RWPE1 (cell line): ENCODE data around the gene GRIK4.

ENCODE experiments used
- CTCF ChIA-PET: fragments of 350-600 bp; sonication (Branson Sonifier 250); formaldehyde crosslinking; extraction: SDS; loops from one replicate; lab custom pipeline; 2021; lab: Yijun Ruan, JAX
- POLR2A ChIA-PET: fragments of 400-600 bp; formaldehyde crosslinking; extraction: SDS; loops from one replicate; lab custom pipeline; 2020; ENCODE audit warnings: antibody characterized with exemption; ENCODE audit not compliant: low non-redundant PET; lab: Yijun Ruan, JAX
- DNase-seq: peaks from one replicate; pipeline ENCODE4 v3.0.0; 2012; ENCODE audit warnings: low spot score
- H3K27ac ChIP-seq: fragments of 450-650 bp; 2 replicates; pipeline ENCODE4 v1.5.1; 2017
- CTCF ChIP-seq: fragments of 450-650 bp; conservative IDR thresholded peaks from 2 replicates; pipeline ENCODE4 v1.5.1; 2017; ENCODE audit warnings: low read depth, mild to moderate bottlenecking

GRIK4 gene

GRCh38 chr11:120738516-120739046 is 227.0 kb downstream of the GRIK4 start:
- no peak for DNase-seq
- ChIA-PET POLR2A (no interaction called here), CTCF (no interaction called here)
- TF ChIP-seq CTCF = no peak
- no peak overlapping the region for H3K27ac ChIP-seq

- TF ChIP-seq CTCF = no peak
- no peak for DNase-seq
- CTCF ChIA-PET = no interaction called here
- POLR2A ChIA-PET = no interaction called here
- no peak overlapping the region for H3K27ac ChIP-seq
Measured at GRCh38 chr11:120739780-120740179, 228.2 kb downstream of the GRIK4 start.

- no peak for DNase-seq
- H3K27ac ChIP-seq = no peak overlapping the region
- POLR2A ChIA-PET = no interaction called here
- no peak for TF ChIP-seq CTCF
- CTCF ChIA-PET = no interaction called here
Measured at GRCh38 chr11:120740380-120740779, 228.8 kb downstream of the GRIK4 start.

GRCh38 chr11:120744016-120744994 is 232.8 kb downstream of the GRIK4 start:
- no peak overlapping the region for H3K27ac ChIP-seq
- CTCF ChIA-PET = no interaction called here
- no peak for DNase-seq
- POLR2A ChIA-PET = no interaction called here
- TF ChIP-seq CTCF = no peak

- no peak overlapping the region for H3K27ac ChIP-seq
- TF ChIP-seq CTCF = no peak
- ChIA-PET CTCF (interaction anchor here (0.7 to 1.6 kb wide), 2 partner anchors 56 to 138 kb away, joined by 3 to 7 read pairs; no protein-coding TSS in a partner anchor), POLR2A (no interaction called here)
- DNase-seq = no peak
Measured at GRCh38 chr11:120746376-120746775, 234.8 kb downstream of the GRIK4 start.

- ChIA-PET CTCF (interaction anchor here (1.6 kb wide), 1 partner anchor 55 kb away, joined by 7 read pairs; no protein-coding TSS in a partner anchor), POLR2A (no interaction called here)
Measured at GRCh38 chr11:120746836-120747609, 235.5 kb downstream of the GRIK4 start.

More at GRCh38 chr11:120746836-120747609, 235.5 kb downstream of the GRIK4 start:
- DNase-seq = peak; percentile 91
- peak overlapping the region; percentile 48 for H3K27ac ChIP-seq
- no peak for TF ChIP-seq CTCF
